Spinal cord (tissue), 10 donors: ENCODE data around the gene SLITRK5. TPM values are rescaled to one million over a fixed set of nuclear protein-coding genes. Genes with fewer than 3 reads are reported as not detected.
A peak's percentile ranks its signal among the peaks of the same experiment; 100 is the strongest.

ENCODE experiments used
- DNase-seq, 6 donors: peaks; one replicate each; pipeline versions ENCODE4 v3.0.0 to v3.0.0-alpha.2; 2013 to 2015; ENCODE audit warnings: low spot score in 6 of 6, low read depth in 4 of 6
- H3K27ac ChIP-seq: one replicate; pipeline ENCODE4 v1.5.1; 2013; ENCODE audit warnings: low read depth, low read length, control low read depth
- H3K27me3 ChIP-seq: one replicate; pipeline ENCODE4 v1.6.1; 2013; ENCODE audit warnings: low read length; ENCODE audit not compliant: control insufficient read depth, insufficient read depth
- H3K36me3 ChIP-seq: one replicate; pipeline ENCODE4 v1.6.1; 2013; ENCODE audit warnings: low read length; ENCODE audit not compliant: control insufficient read depth, insufficient read depth
- H3K4me1 ChIP-seq: one replicate; pipeline ENCODE4 v1.6.1; 2013; ENCODE audit warnings: low read length; ENCODE audit not compliant: control insufficient read depth, insufficient read depth
- H3K4me3 ChIP-seq: one replicate; pipeline ENCODE4 v1.5.1; 2013; ENCODE audit warnings: low read depth, low read length, control low read depth
- H3K9me3 ChIP-seq: one replicate; pipeline ENCODE4 v1.6.1; 2013; ENCODE audit warnings: low read length; ENCODE audit not compliant: control insufficient read depth, insufficient read depth
- WGBS: methylation state at CpG from one replicate; pipeline ENCODE4 v1.1.5; 2013; ENCODE audit warnings: missing lambda C conversion rate; ENCODE audit not compliant: insufficient coverage; 5-methylcytosine and 5-hydroxymethylcytosine counted together
- polyA plus RNA-seq, 2 donors: library from polyadenylated mRNA; unstranded; fragments of 120-200 nt; gene quantifications; one replicate each; pipeline ENCODE4 v1.2.1, GENCODE V29; 2013; ENCODE audit not compliant: insufficient read length in 2 of 2
- total RNA-seq, 2 donors: library from RNA; depleted of rRNA in 1 of 2; stranded (reverse); fragments of 120-200 nt in 1 of 2; fragments of >200 nt in 1 of 2; gene quantifications; one replicate each; pipeline versions ENCODE4 v1.2.3 to v1.2.4, GENCODE V29; 2013 to 2014
- donor health status: healthy.

The SLITRK5 gene
- total and polyA plus RNA-seq, 4 donors = 4.4 to 22.3 (median 12.1) TPM

- Histone ChIP-seq H3K4me1 (peaks cover 26% of the 10 kb centered on the region), H3K36me3 (peaks cover 20% of the 10 kb centered on the region), H3K9me3 (no peaks in the 10 kb centered on the region), H3K27ac (no peak overlapping the region), H3K27me3 (peaks cover 3% of the 10 kb centered on the region), H3K4me3 (no peak overlapping the region)
- 75% methylated on average over 6 of the region's 10 CpGs for WGBS
- no peak for DNase-seq
Measured at GRCh38 chr13:87675851-87676250, 4.7 kb downstream of the SLITRK5 start.

- Histone ChIP-seq H3K4me3 (no peak overlapping the region), H3K27me3 (peaks cover 3% of the 10 kb centered on the region), H3K36me3 (peaks cover 20% of the 10 kb centered on the region), H3K9me3 (no peaks in the 10 kb centered on the region), H3K27ac (no peak overlapping the region), H3K4me1 (peaks cover 26% of the 10 kb centered on the region)
- DNase-seq = no peak
- WGBS = 79% methylated on average over 33 of the region's 33 CpGs
Measured at GRCh38 chr13:87676254-87677042, 5.3 kb downstream of the SLITRK5 start.

DNA sequence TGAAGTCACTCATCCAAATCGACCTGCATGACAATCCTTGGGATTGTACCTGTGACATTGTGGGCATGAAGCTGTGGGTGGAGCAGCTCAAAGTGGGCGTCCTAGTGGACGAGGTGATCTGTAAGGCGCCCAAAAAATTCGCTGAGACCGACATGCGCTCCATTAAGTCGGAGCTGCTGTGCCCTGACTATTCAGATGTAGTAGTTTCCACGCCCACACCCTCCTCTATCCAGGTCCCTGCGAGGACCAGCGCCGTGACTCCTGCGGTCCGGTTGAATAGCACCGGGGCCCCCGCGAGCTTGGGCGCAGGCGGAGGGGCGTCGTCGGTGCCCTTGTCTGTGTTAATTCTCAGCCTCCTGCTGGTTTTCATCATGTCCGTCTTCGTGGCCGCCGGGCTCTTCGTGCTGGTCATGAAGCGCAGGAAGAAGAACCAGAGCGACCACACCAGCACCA lies 5.9 kb downstream of the SLITRK5 start:
- no peak for DNase-seq
- H3K27ac ChIP-seq = no peak overlapping the region
- peaks cover 26% of the 10 kb centered on the region for H3K4me1 ChIP-seq
- H3K4me3 ChIP-seq = no peak overlapping the region
- peaks cover 3% of the 10 kb centered on the region for H3K27me3 ChIP-seq
- no peaks in the 10 kb centered on the region for H3K9me3 ChIP-seq
- WGBS = 47% methylated on average over 29 of the region's 29 CpGs
- H3K36me3 ChIP-seq = peaks cover 20% of the 10 kb centered on the region

DNA sequence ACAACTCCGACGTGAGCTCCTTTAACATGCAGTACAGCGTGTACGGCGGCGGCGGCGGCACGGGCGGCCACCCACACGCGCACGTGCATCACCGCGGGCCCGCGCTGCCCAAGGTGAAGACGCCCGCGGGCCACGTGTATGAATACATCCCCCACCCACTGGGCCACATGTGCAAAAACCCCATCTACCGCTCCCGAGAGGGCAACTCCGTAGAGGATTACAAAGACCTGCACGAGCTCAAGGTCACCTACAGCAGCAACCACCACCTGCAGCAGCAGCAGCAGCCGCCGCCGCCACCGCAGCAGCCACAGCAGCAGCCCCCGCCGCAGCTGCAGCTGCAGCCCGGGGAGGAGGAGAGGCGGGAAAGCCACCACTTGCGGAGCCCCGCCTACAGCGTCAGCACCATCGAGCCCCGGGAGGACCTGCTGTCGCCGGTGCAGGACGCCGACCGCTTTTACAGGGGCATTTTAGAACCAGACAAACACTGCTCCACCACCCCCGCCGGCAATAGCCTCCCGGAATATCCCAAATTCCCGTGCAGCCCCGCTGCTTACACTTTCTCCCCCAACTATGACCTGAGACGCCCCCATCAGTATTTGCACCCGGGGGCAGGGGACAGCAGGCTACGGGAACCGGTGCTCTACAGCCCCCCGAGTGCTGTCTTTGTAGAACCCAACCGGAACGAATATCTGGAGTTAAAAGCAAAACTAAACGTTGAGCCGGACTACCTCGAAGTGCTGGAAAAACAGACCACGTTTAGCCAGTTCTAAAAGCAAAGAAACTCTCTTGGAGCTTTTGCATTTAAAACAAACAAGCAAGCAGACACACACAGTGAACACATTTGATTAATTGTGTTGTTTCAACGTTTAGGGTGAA lies 6.6 kb downstream of the SLITRK5 start:
- H3K36me3 ChIP-seq = peaks cover 20% of the 10 kb centered on the region
- H3K9me3 ChIP-seq = no peaks in the 10 kb centered on the region
- WGBS = 3% methylated on average over 56 of the region's 60 CpGs
- H3K4me3 ChIP-seq = peak overlapping the region; percentile 46
- H3K4me1 ChIP-seq = peaks cover 26% of the 10 kb centered on the region
- peaks cover 3% of the 10 kb centered on the region for H3K27me3 ChIP-seq
- H3K27ac ChIP-seq = peak overlapping the region; percentile 37
- DNase-seq = peak in 2 of 6 donors; percentile 54 to 70

DNA sequence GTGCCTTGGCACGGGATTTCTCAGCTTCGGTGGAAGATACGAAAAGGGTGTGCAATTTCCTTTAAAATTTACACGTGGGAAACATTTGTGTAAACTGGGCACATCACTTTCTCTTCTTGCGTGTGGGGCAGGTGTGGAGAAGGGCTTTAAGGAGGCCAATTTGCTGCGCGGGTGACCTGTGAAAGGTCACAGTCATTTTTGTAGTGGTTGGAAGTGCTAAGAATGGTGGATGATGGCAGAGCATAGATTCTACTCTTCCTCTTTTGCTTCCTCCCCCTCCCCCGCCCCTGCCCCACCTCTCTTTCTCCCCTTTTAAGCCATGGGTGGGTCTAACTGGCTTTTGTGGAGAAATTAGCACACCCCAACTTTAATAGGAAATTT lies 7.2 kb downstream of the SLITRK5 start:
- Histone ChIP-seq H3K27ac (peak overlapping the region; percentile 37), H3K4me1 (peaks cover 26% of the 10 kb centered on the region), H3K36me3 (peaks cover 20% of the 10 kb centered on the region), H3K4me3 (peak overlapping the region; percentile 46), H3K27me3 (peaks cover 3% of the 10 kb centered on the region), H3K9me3 (no peaks in the 10 kb centered on the region)
- DNase-seq = no peak
- 8% methylated on average over 4 of the region's 8 CpGs for WGBS

GRCh38 chr13:87680298-87680697 lies 9.1 kb downstream of the SLITRK5 start:
- Histone ChIP-seq H3K27ac (no peak overlapping the region), H3K9me3 (no peaks in the 10 kb centered on the region), H3K36me3 (peaks cover 20% of the 10 kb centered on the region), H3K27me3 (peaks cover 3% of the 10 kb centered on the region), H3K4me3 (no peak overlapping the region), H3K4me1 (peaks cover 26% of the 10 kb centered on the region)
- no CpG with 5 or more reads among the region's 1 CpG for WGBS
- DNase-seq = peak in 4 of 6 donors; percentile 45 to 93 (median 64)

GRCh38 chr13:87684850-87685742 lies 13.9 kb downstream of the SLITRK5 start:
- H3K27ac ChIP-seq = no peak overlapping the region
- no peak overlapping the region for H3K4me3 ChIP-seq
- no peaks in the 10 kb centered on the region for H3K27me3 ChIP-seq
- DNase-seq = no peak
- H3K36me3 ChIP-seq = no peaks in the 10 kb centered on the region
- no peaks in the 10 kb centered on the region for H3K9me3 ChIP-seq
- no peaks in the 10 kb centered on the region for H3K4me1 ChIP-seq
- WGBS = no CpG with 5 or more reads among the region's 2 CpGs

DNA sequence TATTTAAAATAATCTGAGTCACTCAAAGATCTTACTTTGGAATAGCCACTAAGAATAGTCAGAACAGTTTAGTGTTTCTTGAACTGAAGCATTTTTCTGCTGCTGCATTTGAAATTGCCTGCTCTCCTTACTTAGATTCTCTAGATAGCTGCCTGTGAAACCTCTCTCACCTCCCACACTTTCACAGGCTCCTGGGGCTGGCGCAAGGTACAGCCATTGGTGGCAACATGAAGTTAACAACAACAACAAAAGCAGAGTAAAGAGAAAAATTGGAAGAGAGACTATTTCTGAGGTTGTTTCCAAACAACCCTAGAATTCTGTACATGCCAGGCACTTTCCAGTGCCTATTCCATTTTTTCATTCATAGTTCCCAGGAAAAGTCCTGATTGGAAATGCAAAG lies 25.3 kb downstream of the SLITRK5 start:
- Histone ChIP-seq H3K27me3 (no peaks in the 10 kb centered on the region), H3K4me3 (no peak overlapping the region), H3K9me3 (no peaks in the 10 kb centered on the region), H3K4me1 (no peaks in the 10 kb centered on the region), H3K36me3 (no peaks in the 10 kb centered on the region), H3K27ac (no peak overlapping the region)
- no CpG with 5 or more reads among the region's 1 CpG for WGBS
- no peak for DNase-seq

DNA sequence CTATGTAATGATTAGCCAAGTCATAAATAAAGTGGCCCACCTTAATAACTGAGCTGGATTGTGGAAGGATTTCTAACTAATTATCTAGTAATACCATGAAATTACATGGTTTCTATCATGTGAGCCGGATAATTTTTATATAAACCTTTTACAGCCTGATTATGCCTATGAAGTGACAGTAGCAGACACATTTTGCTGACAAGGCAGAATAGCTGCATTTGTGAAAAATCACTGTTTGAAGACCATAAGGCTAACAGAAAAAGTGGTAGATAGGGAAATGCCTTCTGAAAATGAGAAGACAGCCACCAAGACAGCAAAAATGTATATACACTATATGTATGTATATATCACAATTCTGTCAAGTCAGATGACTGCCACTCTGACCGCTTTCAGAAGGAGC lies 27.1 kb downstream of the SLITRK5 start:
- WGBS = no CpG with 5 or more reads among the region's 2 CpGs
- no peak for DNase-seq
- Histone ChIP-seq H3K27me3 (no peaks in the 10 kb centered on the region), H3K4me1 (no peaks in the 10 kb centered on the region), H3K4me3 (no peak overlapping the region), H3K27ac (no peak overlapping the region), H3K36me3 (no peaks in the 10 kb centered on the region), H3K9me3 (no peaks in the 10 kb centered on the region)
